GM18517 (cell line): ENCODE measurements around the gene SEC14L1.

Experiments
- ATAC-seq: cut with Tn5 transposase; IDR thresholded peaks from one replicate; pipeline ENCODE4 v1.9.1; 2021; ENCODE audit warnings: mild to moderate bottlenecking, moderate library complexity; ENCODE audit not compliant: unreplicated experiment

SEC14L1 gene

GRCh38 chr17:77188084-77189066 is 47.6 kb downstream of the SEC14L1 start:
- peak; percentile 38 for ATAC-seq

DNA sequence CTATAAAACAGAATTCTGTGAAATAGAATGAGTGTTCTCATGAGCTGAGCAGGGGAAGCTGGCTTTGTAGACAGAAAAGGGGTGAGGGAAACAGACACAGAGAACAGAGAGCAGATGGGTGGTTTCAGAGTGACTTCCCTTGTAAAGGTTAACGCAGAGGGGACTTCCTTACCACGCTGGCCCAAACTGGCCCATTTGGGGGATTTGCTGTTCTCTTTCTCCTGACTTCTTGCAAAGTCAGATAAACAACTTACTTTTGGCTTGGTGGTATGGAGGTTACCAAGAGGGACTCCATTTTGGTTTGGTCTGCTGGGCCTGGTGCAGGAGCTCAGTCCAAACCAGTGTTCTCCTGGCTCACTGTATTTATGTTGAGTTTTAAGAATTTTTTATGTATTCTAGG is 48.4 kb downstream of the SEC14L1 start:
- peak; percentile 49 for ATAC-seq

- ATAC-seq = no peak
These were observed 49.8 kb downstream of the SEC14L1 start for GRCh38 chr17:77190576-77190975.

- no peak for ATAC-seq
These were observed 50.5 kb downstream of the SEC14L1 start for GRCh38 chr17:77191244-77191643.

DNA sequence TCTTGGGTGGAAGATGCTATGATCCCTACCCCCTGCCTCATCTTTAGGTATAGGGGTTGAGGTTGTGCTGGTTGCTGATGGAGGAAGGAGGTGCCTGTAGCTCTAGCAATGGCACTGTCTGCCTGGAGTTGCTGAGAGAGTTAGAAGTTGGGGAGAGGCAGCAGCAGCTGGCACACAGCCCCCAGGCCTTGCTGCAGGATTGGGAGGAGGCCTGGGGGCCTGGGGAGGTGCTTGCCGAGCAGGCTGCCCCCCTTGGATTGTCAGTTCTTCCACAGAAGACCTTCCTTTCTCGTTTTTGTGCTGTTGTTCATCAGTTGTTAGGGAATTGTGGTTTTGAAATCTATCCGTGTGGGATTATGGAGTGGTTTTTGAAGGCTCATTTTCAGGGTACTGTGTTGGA is 52.9 kb downstream of the SEC14L1 start:
- ATAC-seq = no peak

DNA sequence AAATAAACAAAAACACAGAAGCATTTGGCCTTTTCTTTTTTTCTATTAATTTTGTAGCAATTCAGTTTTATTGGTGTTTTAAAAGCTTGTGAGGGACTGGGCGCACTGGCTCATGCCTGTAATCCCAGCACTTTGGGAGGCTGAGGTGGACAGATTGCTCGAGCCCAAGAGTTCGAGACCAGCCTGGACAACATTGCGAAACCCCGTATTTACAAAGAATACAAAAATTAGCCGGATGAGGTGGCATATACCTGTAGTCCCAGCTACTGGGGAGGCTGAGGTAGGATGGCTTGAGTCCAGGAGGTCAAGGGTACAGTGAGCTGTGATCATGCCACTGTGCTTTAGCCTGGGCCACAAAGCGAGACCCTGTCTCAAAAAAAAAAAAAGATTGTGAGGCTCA is 53.4 kb downstream of the SEC14L1 start:
- no peak for ATAC-seq

- no peak for ATAC-seq
These were observed 55.5 kb downstream of the SEC14L1 start for GRCh38 chr17:77196251-77196650.

DNA sequence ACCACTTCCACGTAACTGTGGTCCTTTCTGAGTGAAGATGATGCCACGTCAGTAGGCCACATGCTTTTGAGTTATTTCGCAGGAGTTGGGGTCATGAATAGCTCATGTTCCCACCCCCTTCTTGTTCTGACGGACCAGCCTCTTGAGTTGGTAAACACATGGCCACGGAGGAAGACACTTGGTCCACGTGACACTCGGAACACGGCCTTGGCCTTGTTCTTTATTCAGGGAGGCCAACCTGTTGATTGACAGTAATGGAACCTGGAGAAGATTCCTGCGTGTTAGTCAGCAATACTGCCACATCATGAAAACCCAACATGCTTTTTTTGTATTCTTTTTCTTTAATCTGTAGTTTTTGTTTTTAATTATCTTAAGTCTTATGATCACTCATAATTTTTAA is 56.3 kb downstream of the SEC14L1 start:
- no peak for ATAC-seq

DNA sequence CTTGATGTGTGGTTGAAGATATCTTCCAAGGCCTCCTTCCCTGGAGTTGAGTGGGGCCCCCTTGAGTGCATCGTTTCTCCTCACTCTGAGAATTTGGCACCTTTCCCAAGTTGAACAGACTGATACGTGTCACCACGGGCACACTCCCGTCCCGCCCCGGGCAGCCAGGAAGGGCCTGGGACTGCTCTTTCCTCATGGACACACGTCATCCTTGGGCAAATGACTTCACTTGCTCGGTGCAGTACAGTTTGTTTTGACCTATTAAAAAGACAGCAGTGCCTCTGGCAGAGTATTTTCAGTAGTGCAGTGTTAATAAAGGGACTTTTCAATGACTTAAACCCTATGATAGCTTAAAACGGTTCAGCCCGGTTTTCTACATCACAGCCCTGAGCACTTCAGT is 59.9 kb downstream of the SEC14L1 start:
- no peak for ATAC-seq

DNA sequence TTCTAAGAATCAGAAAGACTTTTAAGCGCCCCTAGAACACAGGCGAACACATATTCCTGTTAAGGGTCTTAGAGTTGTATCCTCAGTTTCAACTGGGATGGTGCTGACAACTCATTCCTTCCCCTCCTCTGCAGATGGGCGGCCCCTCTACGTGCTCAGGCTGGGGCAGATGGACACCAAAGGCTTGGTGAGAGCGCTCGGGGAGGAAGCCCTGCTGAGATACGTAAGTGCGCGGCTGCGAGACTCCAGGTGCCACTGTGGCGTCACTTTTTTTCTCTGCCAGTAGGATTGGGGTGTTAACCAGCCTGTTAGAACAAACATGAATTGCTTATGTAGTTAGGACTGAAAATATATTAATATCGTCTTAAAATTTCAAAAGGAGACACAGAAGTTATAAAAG is 62.7 kb downstream of the SEC14L1 start:
- no peak for ATAC-seq

GRCh38 chr17:77203846-77204245 is 63.1 kb downstream of the SEC14L1 start:
- ATAC-seq = no peak

DNA sequence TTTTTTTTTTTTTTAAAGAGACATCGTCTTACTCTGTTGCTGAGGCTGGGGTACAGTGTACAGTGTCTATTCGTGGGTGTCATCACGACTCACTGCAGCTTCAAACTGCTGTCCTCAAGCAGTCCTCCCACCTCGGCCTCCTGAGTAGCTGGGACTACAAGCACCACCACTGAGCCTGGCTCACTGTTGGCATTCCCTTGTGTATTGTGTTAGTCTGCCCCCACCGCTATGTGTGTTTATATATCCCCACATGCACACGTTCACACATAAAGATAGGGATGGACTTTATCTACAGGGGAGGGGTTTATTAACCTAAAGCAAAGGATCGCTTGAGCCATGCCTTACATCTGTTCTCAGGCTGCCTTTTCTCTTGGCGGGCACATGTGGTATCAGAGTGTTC is 63.8 kb downstream of the SEC14L1 start:
- no peak for ATAC-seq

DNA sequence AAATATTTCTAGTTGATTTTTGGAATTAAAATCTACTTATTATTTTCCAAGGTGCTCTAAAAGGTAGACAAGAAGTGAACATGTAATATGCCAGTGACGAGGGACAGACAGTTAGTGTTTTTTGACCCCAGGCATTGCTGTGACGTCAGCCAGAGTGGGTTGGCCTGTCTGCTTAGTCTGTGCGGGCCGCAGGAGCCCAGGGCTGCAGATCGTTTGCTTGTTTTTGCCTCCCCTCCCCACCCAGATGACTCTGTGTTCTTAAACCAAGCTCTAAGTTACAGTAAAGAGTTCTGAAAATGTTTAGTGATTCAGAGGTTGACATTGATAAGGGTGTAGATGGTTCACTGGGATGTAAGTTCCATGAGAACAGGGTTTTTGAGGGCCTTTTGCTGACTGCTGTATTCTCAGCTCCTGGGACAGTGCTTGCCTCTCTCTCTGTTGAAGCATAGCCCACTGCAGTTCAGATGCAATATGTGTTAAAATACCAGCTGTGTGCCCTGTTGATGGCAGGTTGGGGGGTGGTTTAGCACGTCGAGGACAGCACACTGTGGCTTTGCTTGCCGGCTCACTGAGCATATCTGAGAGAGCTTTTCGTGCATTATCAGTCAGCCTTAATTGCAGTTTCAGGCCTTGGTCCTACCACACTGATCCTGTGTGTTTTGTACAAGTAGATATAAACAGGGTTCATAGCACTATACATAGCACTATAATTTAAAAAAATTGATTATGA is 64.8 kb downstream of the SEC14L1 start:
- no peak for ATAC-seq

- ATAC-seq = no peak
These were observed 65.6 kb downstream of the SEC14L1 start for GRCh38 chr17:77206158-77206956.

- ATAC-seq = no peak
These were observed 67.0 kb downstream of the SEC14L1 start for GRCh38 chr17:77207689-77208216.

- ATAC-seq = no peak
These were observed 67.5 kb downstream of the SEC14L1 start for GRCh38 chr17:77208217-77208808.

DNA sequence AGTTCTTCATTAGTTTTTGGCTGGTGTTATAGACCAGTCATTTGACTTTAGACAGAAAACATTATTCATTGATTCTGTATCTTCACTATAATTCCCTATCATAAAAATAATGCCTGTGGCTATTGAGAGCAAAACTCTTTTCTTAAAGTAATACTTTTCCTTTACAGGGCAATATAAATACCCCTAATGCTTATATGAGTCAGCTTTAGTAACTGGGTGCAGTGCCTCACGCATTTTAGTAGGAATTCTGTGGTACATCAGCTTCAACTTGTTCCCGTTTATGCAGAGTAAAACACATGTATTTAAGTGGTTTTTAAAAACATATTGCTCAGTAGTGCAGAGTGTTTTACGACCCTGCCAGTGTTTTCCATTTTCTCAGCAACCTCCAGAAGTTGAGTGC is 68.1 kb downstream of the SEC14L1 start:
- ATAC-seq = no peak

GRCh38 chr17:77209330-77209748 is 68.6 kb downstream of the SEC14L1 start:
- no peak for ATAC-seq

- no peak for ATAC-seq
These were observed 69.6 kb downstream of the SEC14L1 start for GRCh38 chr17:77210331-77210730.

- no peak for ATAC-seq
These were observed 70.3 kb downstream of the SEC14L1 start for GRCh38 chr17:77210946-77211541.
